ENCODE results near the gene RNF38.

Gene RNF38

GRCh38 chr9:36426945-36427344 is 26.9 kb upstream of the RNF38 start:
- Histone ChIP-seq H3F3A (ENCODE audit: control insufficient read depth, insufficient read depth) (peaks cover 3% of the 10 kb centered on the region; the same call in 1 of the 2 replicates), H3K9me3 (ENCODE audit: control insufficient read depth, insufficient read depth, low read length) (no peaks in the 10 kb centered on the region), H3K4me2 (ENCODE audit: low read length) (no peak overlapping the region), H3K9me2 (replicated peaks; ENCODE audit: control insufficient read depth, low read length) (no peaks in the 10 kb centered on the region), H3K27me3 (ENCODE audit: control insufficient read depth, low read length) (no peaks in the 10 kb centered on the region), H3K4me1 (ENCODE audit: control insufficient read depth, low read length) (no peaks in the 10 kb centered on the region), H3K27ac (ENCODE audit: low read depth, low read length) (no peak overlapping the region), H3K36me3 (ENCODE audit: control insufficient read depth, low read length) (peaks cover 3% of the 10 kb centered on the region; the same call in 1 of the 2 replicates), H3K4me3 (ENCODE audit: low read length) (no peak overlapping the region), H3K79me2 (ENCODE audit: control insufficient read depth, low read length) (peaks cover 42% of the 10 kb centered on the region), H4K20me1 (ENCODE audit: control insufficient read depth, insufficient read depth, low read depth, low read length) (no peaks in the 10 kb centered on the region)
- no peak for TF ChIP-seq EZH2phosphoT487 (IDR thresholded peaks at IDR 0.05; ENCODE audit: borderline replicate concordance, low read length)
- no peak for TF ChIP-seq CTCF (IDR thresholded peaks at IDR 0.05; ENCODE audit: low read depth, low read length, poor library complexity, severe bottlenecking)

GRCh38 chr9:36426348-36426747 is 26.3 kb upstream of the RNF38 start:
- no peak for TF ChIP-seq CTCF (IDR thresholded peaks at IDR 0.05; ENCODE audit: low read depth, low read length, poor library complexity, severe bottlenecking)
- TF ChIP-seq EZH2phosphoT487 (IDR thresholded peaks at IDR 0.05; ENCODE audit: borderline replicate concordance, low read length): no peak
- H3K27me3 ChIP-seq (ENCODE audit: control insufficient read depth, low read length): no peaks in the 10 kb centered on the region
- H3K4me1 ChIP-seq (ENCODE audit: control insufficient read depth, low read length): no peaks in the 10 kb centered on the region
- peaks cover 3% of the 10 kb centered on the region; the same call in 1 of the 2 replicates for H3K36me3 ChIP-seq (ENCODE audit: control insufficient read depth, low read length)
- H3K9me2 ChIP-seq (replicated peaks; ENCODE audit: control insufficient read depth, low read length): no peaks in the 10 kb centered on the region
- H3K4me2 ChIP-seq (ENCODE audit: low read length): no peak overlapping the region
- no peak overlapping the region for H3K27ac ChIP-seq (ENCODE audit: low read depth, low read length)
- peaks cover 3% of the 10 kb centered on the region; the same call in 1 of the 2 replicates for H3F3A ChIP-seq (ENCODE audit: control insufficient read depth, insufficient read depth)
- H4K20me1 ChIP-seq (ENCODE audit: control insufficient read depth, insufficient read depth, low read depth, low read length): no peaks in the 10 kb centered on the region
- H3K9me3 ChIP-seq (ENCODE audit: control insufficient read depth, insufficient read depth, low read length): no peaks in the 10 kb centered on the region
- H3K4me3 ChIP-seq (ENCODE audit: low read length): no peak overlapping the region
- H3K79me2 ChIP-seq (ENCODE audit: control insufficient read depth, low read length): peaks cover 37% of the 10 kb centered on the region

GRCh38 chr9:36424289-36425055 is 24.4 kb upstream of the RNF38 start:
- Histone ChIP-seq H3K4me3 (ENCODE audit: low read length) (no peak overlapping the region), H3F3A (ENCODE audit: control insufficient read depth, insufficient read depth) (peaks cover 3% of the 10 kb centered on the region; the same call in 1 of the 2 replicates), H3K27ac (ENCODE audit: low read depth, low read length) (no peak overlapping the region), H3K9me3 (ENCODE audit: control insufficient read depth, insufficient read depth, low read length) (no peaks in the 10 kb centered on the region), H3K27me3 (ENCODE audit: control insufficient read depth, low read length) (no peaks in the 10 kb centered on the region), H3K4me2 (ENCODE audit: low read length) (no peak overlapping the region), H3K79me2 (ENCODE audit: control insufficient read depth, low read length) (peaks cover 36% of the 10 kb centered on the region), H4K20me1 (ENCODE audit: control insufficient read depth, insufficient read depth, low read depth, low read length) (no peaks in the 10 kb centered on the region), H3K4me1 (ENCODE audit: control insufficient read depth, low read length) (no peaks in the 10 kb centered on the region), H3K36me3 (ENCODE audit: control insufficient read depth, low read length) (0 out of 2 replicates have a peak, but pooled peaks cover 3% of the 10 kb centered on the region), H3K9me2 (replicated peaks; ENCODE audit: control insufficient read depth, low read length) (no peaks in the 10 kb centered on the region)
- TF ChIP-seq EZH2phosphoT487 (IDR thresholded peaks at IDR 0.05; ENCODE audit: borderline replicate concordance, low read length) (no peak), CTCF (IDR thresholded peaks at IDR 0.05; ENCODE audit: low read depth, low read length, poor library complexity, severe bottlenecking) (no peak)

Measured in DOHH2 (cell line).